H9 (cell line): ENCODE measurements around the gene CCNO. TPM values are rescaled to one million over a fixed set of nuclear protein-coding genes. Genes with fewer than 3 reads are reported as not detected.

Source experiments
- DNase-seq: peaks from one replicate; pipeline ENCODE4 v3.0.0-alpha.2; 2017
- H2AFZ ChIP-seq: one replicate; pipeline ENCODE4 v1.6.1; 2013; ENCODE audit warnings: mild to moderate bottlenecking, low read length, control low read depth, moderate library complexity
- H2AK5ac ChIP-seq: 2 replicates; pipeline ENCODE4 v1.6.1; 2013; ENCODE audit warnings: low read length, control low read depth, mixed read lengths; ENCODE audit not compliant: insufficient read length
- H2BK120ac ChIP-seq: one replicate; pipeline ENCODE4 v1.6.1; 2013; ENCODE audit warnings: low read depth, mild to moderate bottlenecking, low read length, control low read depth, inconsistent platforms; ENCODE audit not compliant: poor library complexity, severe bottlenecking
- H2BK12ac ChIP-seq: 2 replicates; pipeline ENCODE4 v1.6.1; 2013; ENCODE audit warnings: low read length, control low read depth, mixed read lengths, low read depth; ENCODE audit not compliant: insufficient read length
- H2BK15ac ChIP-seq: 2 replicates; pipeline ENCODE4 v1.6.1; 2013; ENCODE audit warnings: low read depth, low read length, control low read depth
- H2BK20ac ChIP-seq: one replicate; pipeline ENCODE4 v1.6.1; 2013; ENCODE audit warnings: low read depth, mild to moderate bottlenecking, low read length, control low read depth, inconsistent platforms; ENCODE audit not compliant: poor library complexity, severe bottlenecking
- H2BK5ac ChIP-seq: 2 replicates; pipeline ENCODE4 v1.6.1; 2013; ENCODE audit warnings: low read length, control low read depth, mixed read lengths; ENCODE audit not compliant: insufficient read length
- H3K14ac ChIP-seq: 2 replicates; pipeline ENCODE4 v1.6.1; 2013; ENCODE audit warnings: low read length, control low read depth; ENCODE audit not compliant: insufficient read depth
- H3K18ac ChIP-seq: 2 replicates; pipeline ENCODE4 v1.6.1; 2013; ENCODE audit warnings: low read depth, mild to moderate bottlenecking, mixed read lengths, low read length, control low read depth; ENCODE audit not compliant: insufficient read length
- H3K23ac ChIP-seq: 2 replicates; pipeline ENCODE4 v1.6.1; 2013; ENCODE audit warnings: low read length, control low read depth, mixed read lengths, low read depth; ENCODE audit not compliant: insufficient read length
- H3K23me2 ChIP-seq: 2 replicates; pipeline ENCODE4 v1.6.1; 2013; ENCODE audit warnings: low read depth, mild to moderate bottlenecking, mixed read lengths, low read length, control low read depth; ENCODE audit not compliant: insufficient read length, poor library complexity, severe bottlenecking
- H3K27ac ChIP-seq: 2 replicates; pipeline ENCODE4 v1.5.1; 2013; ENCODE audit warnings: low read length, control low read depth, mixed read lengths, low read depth; ENCODE audit not compliant: insufficient read length
- H3K27me3 ChIP-seq: 2 replicates; pipeline ENCODE4 v1.6.1; 2013; ENCODE audit warnings: low read length, control low read depth, inconsistent platforms; ENCODE audit not compliant: insufficient read depth
- H3K4ac ChIP-seq: 2 replicates; pipeline ENCODE4 v1.6.1; 2013; ENCODE audit warnings: low read depth, mild to moderate bottlenecking, control low read depth, inconsistent platforms, low read length, moderate library complexity
- H3K4me1 ChIP-seq: 2 replicates; pipeline ENCODE4 v1.6.1; 2013; ENCODE audit warnings: low read length, control low read depth, inconsistent platforms; ENCODE audit not compliant: insufficient read depth
- H3K4me2 ChIP-seq: 2 replicates; pipeline ENCODE4 v1.6.1; 2013; ENCODE audit warnings: low read length, control low read depth, mixed read lengths; ENCODE audit not compliant: insufficient read length, insufficient read depth
- H3K56ac ChIP-seq: 2 replicates; pipeline ENCODE4 v1.6.1; 2013; ENCODE audit warnings: low read depth, mild to moderate bottlenecking, mixed read lengths, low read length, control low read depth; ENCODE audit not compliant: insufficient read length
- H3K79me1 ChIP-seq: 2 replicates; pipeline ENCODE4 v1.6.1; 2013; ENCODE audit warnings: low read depth, mild to moderate bottlenecking, moderate library complexity, low read length, control low read depth, inconsistent platforms; ENCODE audit not compliant: insufficient read depth, poor library complexity, severe bottlenecking
- H3K79me2 ChIP-seq: 2 replicates; pipeline ENCODE4 v1.6.1; 2013; ENCODE audit warnings: low read length, control low read depth, inconsistent platforms; ENCODE audit not compliant: insufficient read depth
- H3K9ac ChIP-seq: 2 replicates; pipeline ENCODE4 v1.6.1; 2013; ENCODE audit warnings: low read length, control low read depth, mixed read lengths; ENCODE audit not compliant: insufficient read length; ENCODE audit errors: extremely low read depth
- H3K9me3 ChIP-seq: one replicate; pipeline ENCODE4 v1.6.1; 2013; ENCODE audit warnings: low read depth, low read length, inconsistent platforms; ENCODE audit not compliant: control insufficient read depth
- H3T11ph ChIP-seq: one replicate; pipeline ENCODE4 v1.6.1; 2013; ENCODE audit warnings: mild to moderate bottlenecking, low read length, control low read depth, inconsistent platforms
- H4K20me1 ChIP-seq: one replicate; pipeline ENCODE4 v1.6.1; 2013; ENCODE audit not compliant: control insufficient read depth, insufficient read length, insufficient read depth
- H4K5ac ChIP-seq: 2 replicates; pipeline ENCODE4 v1.6.1; 2013; ENCODE audit warnings: low read depth, mild to moderate bottlenecking, mixed read lengths, low read length, control low read depth; ENCODE audit not compliant: insufficient read length
- H4K8ac ChIP-seq: replicated peaks from 2 replicates; pipeline ENCODE4 v1.6.1; 2013; ENCODE audit warnings: low read length, control low read depth, mixed read lengths, low read depth; ENCODE audit not compliant: insufficient read length
- H4K91ac ChIP-seq: 2 replicates; pipeline ENCODE4 v1.6.1; 2013; ENCODE audit warnings: low read depth, mild to moderate bottlenecking, moderate library complexity, mixed read lengths, low read length, control low read depth; ENCODE audit not compliant: insufficient read length
- H3K27ac Mint-ChIP-seq, 3 experiments: 2 replicates in 2 of 3; 3 replicates in 1 of 3; pipeline ENCODE4 v1.8.0; 2020 to 2021; ENCODE audit warnings: mixed read lengths in 3 of 3, mild to moderate bottlenecking in 1 of 3, moderate library complexity in 1 of 3
- H3K27me3 Mint-ChIP-seq: 2 replicates; pipeline ENCODE4 v1.8.0; 2021; ENCODE audit warnings: low read depth, mild to moderate bottlenecking, moderate library complexity, mixed read lengths
- H3K36me3 Mint-ChIP-seq, 3 experiments: 2 replicates in 2 of 3; 3 replicates in 1 of 3; pipeline ENCODE4 v1.8.0; 2020 to 2021; ENCODE audit warnings: low read depth in 3 of 3, mixed read lengths in 3 of 3; ENCODE audit not compliant: insufficient read depth in 1 of 3
- H3K4me1 Mint-ChIP-seq, 2 experiments: 2 replicates each; pipeline ENCODE4 v1.8.0; 2020; ENCODE audit warnings: mixed read lengths in 2 of 2
- H3K4me3 Mint-ChIP-seq, 2 experiments: 2 replicates in 1 of 2; 3 replicates in 1 of 2; pipeline ENCODE4 v1.8.0; 2020 to 2021; ENCODE audit warnings: mild to moderate bottlenecking in 2 of 2, mixed read lengths in 2 of 2, moderate library complexity in 1 of 2
- H3K9me3 Mint-ChIP-seq, 2 experiments: 2 replicates in 1 of 2; 3 replicates in 1 of 2; pipeline ENCODE4 v1.8.0; 2020; ENCODE audit warnings: mild to moderate bottlenecking in 2 of 2, mixed read lengths in 2 of 2, moderate library complexity in 1 of 2
- WGBS: extraction: QIAGEN DNeasy Blood & Tissue Kit; methylation state at CpG from one replicate; pipeline ENCODE4 v1.1.7; 2013; ENCODE audit warnings: missing lambda C conversion rate, low lambda C conversion rate, mixed read lengths; ENCODE audit not compliant: insufficient read length; ENCODE audit errors: extremely low coverage; 5-methylcytosine and 5-hydroxymethylcytosine counted together
- total RNA-seq: library from RNA; stranded (reverse); gene quantifications from 2 replicates; pipeline ENCODE4 v1.2.1, GENCODE V29; 2021
- TF ChIP-seq, protein P1 (sequence below): fragments of 200-600 bp; sonication (generic); conservative IDR thresholded peaks from 3 replicates; pipeline ENCODE4 v1.8.0; 2021; ENCODE audit warnings: antibody characterized with exemption, mild to moderate bottlenecking

Gene CCNO
- total RNA-seq, 1 experiment from 2014 or later = 0.24 TPM

DNA sequence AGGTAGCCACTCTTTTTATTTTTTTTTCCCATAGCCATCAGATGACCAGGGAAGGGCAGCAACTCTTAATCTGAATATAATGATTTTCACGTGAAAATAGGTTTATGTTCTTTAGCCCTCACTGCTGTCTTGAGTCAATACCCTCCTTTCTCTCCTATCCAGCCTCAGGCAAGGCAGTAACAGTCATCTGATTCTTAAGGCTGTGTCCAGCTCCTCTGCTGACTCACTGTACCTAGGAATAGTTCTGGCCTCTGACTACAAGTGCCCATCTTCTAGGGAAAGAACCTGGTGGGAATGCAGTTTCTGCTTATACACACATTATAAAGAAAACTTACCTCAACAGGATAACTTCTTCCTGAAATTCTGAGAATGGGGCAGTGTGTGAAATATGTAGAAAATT, 43.4 kb upstream of the CCNO start:
- Histone ChIP-seq H2AFZ (no peak overlapping the region), H2BK20ac (no peak overlapping the region), H3K4me1 (no peaks in the 10 kb centered on the region), H2AK5ac (no peak overlapping the region), H2BK5ac (no peak overlapping the region), H4K20me1 (no peaks in the 10 kb centered on the region), H3K9me3 (no peaks in the 10 kb centered on the region), H3K23me2 (no peaks in the 10 kb centered on the region), H4K5ac (no peak overlapping the region), H3T11ph (no peak overlapping the region), H3K4me2 (no peak overlapping the region), H4K8ac (no peak overlapping the region), H3K79me1 (no peaks in the 10 kb centered on the region), H2BK12ac (no peak overlapping the region), H3K23ac (no peak overlapping the region), H2BK15ac (no peak overlapping the region), H3K27ac (no peak overlapping the region), H3K14ac (no peak overlapping the region), H3K56ac (no peak overlapping the region), H3K4ac (no peak overlapping the region), H2BK120ac (no peak overlapping the region), H3K79me2 (no peaks in the 10 kb centered on the region), H3K27me3 (no peaks in the 10 kb centered on the region), H3K9ac (no peak overlapping the region), H3K18ac (no peak overlapping the region), H4K91ac (no peak overlapping the region)
- no peak for DNase-seq
- Mint-ChIP-seq H3K4me1 (no peaks in the 10 kb centered on the region), H3K27ac (no peak overlapping the region), H3K4me3 (no peak overlapping the region), H3K36me3 (peaks cover 14 to 66% (median 53%) of the 10 kb centered on the region in 3 experiments; a peak in 6 of 7 replicates), H3K27me3 (no peaks in the 10 kb centered on the region), H3K9me3 (no peaks in the 10 kb centered on the region)
- WGBS = no CpG with 5 or more reads among the region's 1 CpG
- TF ChIP-seq, protein P1, sequence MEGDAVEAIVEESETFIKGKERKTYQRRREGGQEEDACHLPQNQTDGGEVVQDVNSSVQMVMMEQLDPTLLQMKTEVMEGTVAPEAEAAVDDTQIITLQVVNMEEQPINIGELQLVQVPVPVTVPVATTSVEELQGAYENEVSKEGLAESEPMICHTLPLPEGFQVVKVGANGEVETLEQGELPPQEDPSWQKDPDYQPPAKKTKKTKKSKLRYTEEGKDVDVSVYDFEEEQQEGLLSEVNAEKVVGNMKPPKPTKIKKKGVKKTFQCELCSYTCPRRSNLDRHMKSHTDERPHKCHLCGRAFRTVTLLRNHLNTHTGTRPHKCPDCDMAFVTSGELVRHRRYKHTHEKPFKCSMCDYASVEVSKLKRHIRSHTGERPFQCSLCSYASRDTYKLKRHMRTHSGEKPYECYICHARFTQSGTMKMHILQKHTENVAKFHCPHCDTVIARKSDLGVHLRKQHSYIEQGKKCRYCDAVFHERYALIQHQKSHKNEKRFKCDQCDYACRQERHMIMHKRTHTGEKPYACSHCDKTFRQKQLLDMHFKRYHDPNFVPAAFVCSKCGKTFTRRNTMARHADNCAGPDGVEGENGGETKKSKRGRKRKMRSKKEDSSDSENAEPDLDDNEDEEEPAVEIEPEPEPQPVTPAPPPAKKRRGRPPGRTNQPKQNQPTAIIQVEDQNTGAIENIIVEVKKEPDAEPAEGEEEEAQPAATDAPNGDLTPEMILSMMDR = no peak
